ENCODE results near the gene RTN1. TPM values are rescaled to one million over a fixed set of nuclear protein-coding genes. Genes with fewer than 3 reads are reported as not detected.

RTN1 gene
- total and polyA plus RNA-seq, 2 donors (not counting 1 experiment from before 2014, with no cell fraction given): 0.34 TPM; not detected in 1

DNA sequence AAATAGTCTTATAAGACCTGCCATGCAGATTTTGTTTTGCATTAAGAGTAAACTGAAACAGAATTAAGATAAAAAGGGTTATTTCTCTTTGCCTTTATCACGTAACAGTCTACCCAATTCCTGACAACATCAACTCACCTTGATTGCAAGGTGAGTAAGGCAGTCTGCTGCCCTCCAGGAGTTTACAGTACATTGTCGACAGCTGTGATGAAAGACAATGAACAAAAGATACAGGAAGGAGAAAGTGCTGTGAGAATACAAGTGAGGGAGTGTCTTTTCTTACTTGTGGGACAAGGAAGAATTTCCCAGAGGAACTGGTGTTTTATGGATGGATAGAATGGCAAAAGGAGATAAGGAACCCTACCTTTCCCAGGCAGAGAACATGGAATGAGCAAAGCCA, 101.0 kb downstream of the RTN1 start:
- TF ChIP-seq CTCF (IDR thresholded peaks at IDR 0.05) (no peak), EZH2 (IDR thresholded peaks at IDR 0.05; ENCODE audit: borderline replicate concordance, insufficient read depth, low read depth, low read length, poor library complexity, severe bottlenecking) (no peak)
- no peak overlapping the region for H3K27ac Mint-ChIP-seq
- no peak overlapping the region for H3K9ac ChIP-seq (ENCODE audit: low read length)
- no peak for ATAC-seq (ENCODE audit: low read depth)
- POLR2A ChIA-PET: no interaction called here
- H3K4me3 Mint-ChIP-seq: no peak overlapping the region
- CTCF ChIA-PET: no interaction called here
- no peak overlapping the region for H3K27ac ChIP-seq (ENCODE audit: low read length in 2 of 2)
- H3K27me3 ChIP-seq (replicated peaks in 1 of 4; ENCODE audit: control extremely low read depth in 1 of 4, control insufficient read depth in 3 of 4, insufficient read depth in 4 of 4, low read length in 3 of 4): no peaks in the 10 kb centered on the region
- DNase-seq: no peak
- no peaks in the 10 kb centered on the region for H3K4me1 Mint-ChIP-seq
- no peaks in the 10 kb centered on the region for H3K4me1 ChIP-seq (ENCODE audit: control insufficient read depth in 2 of 2, insufficient read depth in 2 of 2, low read length in 2 of 2)
- H3K79me2 ChIP-seq (ENCODE audit: control insufficient read depth, insufficient read depth, low read length): no peaks in the 10 kb centered on the region
- H2AFZ ChIP-seq (ENCODE audit: insufficient read depth, low read depth, low read length, poor library complexity, severe bottlenecking): no peak overlapping the region
- no peak overlapping the region for H3K4me3 ChIP-seq (ENCODE audit: control extremely low read depth in 1 of 5, extremely low read depth in 1 of 5, insufficient read depth in 1 of 5, low read depth in 2 of 5, low read length in 4 of 5)
- no peaks in the 10 kb centered on the region for H3K9me3 ChIP-seq (ENCODE audit: control extremely low read depth in 1 of 3, control insufficient read depth in 2 of 3, insufficient read depth in 1 of 3, low read length in 2 of 3)
- no peaks in the 10 kb centered on the region for H3K36me3 ChIP-seq (replicated peaks in 1 of 2; ENCODE audit: control extremely low read depth in 1 of 2, control insufficient read depth in 1 of 2, extremely low read depth in 1 of 2, insufficient read depth in 2 of 2, low read length in 1 of 2)
- 100% methylated on average over 1 of the region's 2 CpGs for WGBS (ENCODE audit: insufficient coverage)
- H4K20me1 ChIP-seq (ENCODE audit: control insufficient read depth, insufficient read depth, low read length, poor library complexity, severe bottlenecking): no peaks in the 10 kb centered on the region
- H3K9me3 Mint-ChIP-seq (ENCODE audit: insufficient read depth): no peaks in the 10 kb centered on the region
- H3K4me2 ChIP-seq (replicated peaks; ENCODE audit: low read depth, low read length, poor library complexity, severe bottlenecking): no peak overlapping the region
- intact Hi-C loops (cut with micrococcal nuclease): no loop called here
- H3K27me3 Mint-ChIP-seq: peaks cover 3% of the 10 kb centered on the region

DNA sequence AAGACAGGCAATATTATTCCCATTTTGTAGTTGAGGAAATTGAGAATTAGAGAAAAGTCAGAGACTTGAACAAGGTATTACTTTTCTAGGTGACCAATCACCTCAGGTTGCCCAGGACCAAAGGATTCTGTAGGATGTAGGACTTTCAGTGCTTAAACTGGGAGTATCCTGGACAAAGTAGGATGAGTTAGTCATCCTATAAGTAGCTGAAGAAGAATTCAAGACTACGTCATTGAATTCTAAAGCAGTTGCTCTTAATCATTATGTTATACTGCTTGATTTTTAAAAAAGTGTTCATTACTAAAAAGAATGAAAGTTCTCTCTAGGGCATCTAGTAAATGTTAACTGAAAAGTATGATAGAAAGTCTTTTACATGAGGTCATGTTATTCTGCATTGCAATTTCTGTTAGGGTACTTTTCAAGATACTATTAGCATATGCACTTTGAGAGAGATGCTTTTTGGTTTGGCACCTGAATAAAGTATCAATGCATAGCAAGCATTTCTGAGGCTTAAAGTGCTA, 101.7 kb downstream of the RTN1 start:
- POLR2A ChIA-PET: no interaction called here
- no peaks in the 10 kb centered on the region for H3K9me3 ChIP-seq (ENCODE audit: control extremely low read depth in 1 of 3, control insufficient read depth in 2 of 3, insufficient read depth in 1 of 3, low read length in 2 of 3)
- intact Hi-C loops (cut with micrococcal nuclease): no loop called here

More for the DNA sequence above, 101.7 kb downstream of the RTN1 start:
- H3K4me3 ChIP-seq (ENCODE audit: control extremely low read depth in 1 of 5, extremely low read depth in 1 of 5, insufficient read depth in 1 of 5, low read depth in 2 of 5, low read length in 4 of 5): no peak overlapping the region
- H3K27me3 Mint-ChIP-seq: peaks cover 3% of the 10 kb centered on the region
- no peaks in the 10 kb centered on the region for H3K27me3 ChIP-seq (replicated peaks in 1 of 4; ENCODE audit: control extremely low read depth in 1 of 4, control insufficient read depth in 3 of 4, insufficient read depth in 4 of 4, low read length in 3 of 4)
- H3K4me1 ChIP-seq (ENCODE audit: control insufficient read depth in 2 of 2, insufficient read depth in 2 of 2, low read length in 2 of 2): no peaks in the 10 kb centered on the region
- H3K4me1 Mint-ChIP-seq: no peaks in the 10 kb centered on the region
- ATAC-seq (ENCODE audit: low read depth) (no peak), DNase-seq (no peak)
- no peak for TF ChIP-seq CTCF (IDR thresholded peaks at IDR 0.05)
- TF ChIP-seq EZH2 (IDR thresholded peaks at IDR 0.05; ENCODE audit: borderline replicate concordance, insufficient read depth, low read depth, low read length, poor library complexity, severe bottlenecking): no peak
- H3K36me3 ChIP-seq (replicated peaks in 1 of 2; ENCODE audit: control extremely low read depth in 1 of 2, control insufficient read depth in 1 of 2, extremely low read depth in 1 of 2, insufficient read depth in 2 of 2, low read length in 1 of 2): no peaks in the 10 kb centered on the region
- H2AFZ ChIP-seq (ENCODE audit: insufficient read depth, low read depth, low read length, poor library complexity, severe bottlenecking): no peak overlapping the region
- no CpG with 5 or more reads among the region's 1 CpG for WGBS (ENCODE audit: insufficient coverage)
- H4K20me1 ChIP-seq (ENCODE audit: control insufficient read depth, insufficient read depth, low read length, poor library complexity, severe bottlenecking): no peaks in the 10 kb centered on the region
- no peaks in the 10 kb centered on the region for H3K9me3 Mint-ChIP-seq (ENCODE audit: insufficient read depth)
- H3K79me2 ChIP-seq (ENCODE audit: control insufficient read depth, insufficient read depth, low read length): no peaks in the 10 kb centered on the region
- H3K4me2 ChIP-seq (replicated peaks; ENCODE audit: low read depth, low read length, poor library complexity, severe bottlenecking): no peak overlapping the region
- no peak overlapping the region for H3K27ac Mint-ChIP-seq
- no peak overlapping the region for H3K27ac ChIP-seq (ENCODE audit: low read length in 2 of 2)
- no peak overlapping the region for H3K4me3 Mint-ChIP-seq
- no peak overlapping the region for H3K9ac ChIP-seq (ENCODE audit: low read length)
- CTCF ChIA-PET: no interaction called here
